Stimulated activated CD8-positive, alpha-beta memory T cell treated with anti-CD3 and anti-CD28 coated beads, Interleukin-12 subunit alpha, Interleukin-12 subunit beta, amount 100 ng/mL, for 1 hour (primary cell): Measurements from ENCODE around the gene RAB11FIP4.
"Not testable (repeated sequence)": the region's sequence is repeated elsewhere in the genome, so short reads cannot be mapped to it uniquely, and the experiment has no call there.

Experiments
- DNase-seq: peaks from one replicate; pipeline ENCODE4 v3.0.0-alpha.2; 2020; ENCODE audit warnings: low read depth

RAB11FIP4 gene, protein sequence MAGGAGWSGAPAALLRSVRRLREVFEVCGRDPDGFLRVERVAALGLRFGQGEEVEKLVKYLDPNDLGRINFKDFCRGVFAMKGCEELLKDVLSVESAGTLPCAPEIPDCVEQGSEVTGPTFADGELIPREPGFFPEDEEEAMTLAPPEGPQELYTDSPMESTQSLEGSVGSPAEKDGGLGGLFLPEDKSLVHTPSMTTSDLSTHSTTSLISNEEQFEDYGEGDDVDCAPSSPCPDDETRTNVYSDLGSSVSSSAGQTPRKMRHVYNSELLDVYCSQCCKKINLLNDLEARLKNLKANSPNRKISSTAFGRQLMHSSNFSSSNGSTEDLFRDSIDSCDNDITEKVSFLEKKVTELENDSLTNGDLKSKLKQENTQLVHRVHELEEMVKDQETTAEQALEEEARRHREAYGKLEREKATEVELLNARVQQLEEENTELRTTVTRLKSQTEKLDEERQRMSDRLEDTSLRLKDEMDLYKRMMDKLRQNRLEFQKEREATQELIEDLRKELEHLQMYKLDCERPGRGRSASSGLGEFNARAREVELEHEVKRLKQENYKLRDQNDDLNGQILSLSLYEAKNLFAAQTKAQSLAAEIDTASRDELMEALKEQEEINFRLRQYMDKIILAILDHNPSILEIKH

GRCh38 chr17:31391496-31391949, at the start of gene RAB11FIP4:
Gene RAB11FIP4 (plus strand): TSS chr17:31391675. CDS start chr17:31391853, 178 bp downstream.
- DNase-seq: no peak

- DNase-seq: not testable (repeated sequence)
Observed at GRCh38 chr17:31345191-31345747, 46.2 kb upstream of the RAB11FIP4 start.

DNA sequence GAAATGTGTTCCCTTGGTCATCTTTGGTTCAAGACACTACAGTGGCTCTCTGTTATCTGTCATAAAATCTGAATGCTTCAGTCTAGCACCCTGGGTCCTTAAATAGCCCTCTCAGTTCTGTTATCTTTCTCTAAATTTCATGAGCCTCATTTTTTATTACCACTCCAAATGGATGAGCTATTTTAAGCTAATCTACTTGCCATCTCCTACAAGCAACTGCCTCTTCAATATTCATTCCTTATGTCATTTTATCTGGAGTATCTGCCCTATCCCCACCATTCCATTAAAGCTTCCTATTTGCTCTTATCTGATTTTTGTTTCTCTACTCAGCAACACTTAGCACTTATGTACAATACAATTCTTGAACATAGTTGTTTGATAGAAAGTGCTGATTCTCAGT, 42.0 kb upstream of the RAB11FIP4 start:
- no peak for DNase-seq

DNA sequence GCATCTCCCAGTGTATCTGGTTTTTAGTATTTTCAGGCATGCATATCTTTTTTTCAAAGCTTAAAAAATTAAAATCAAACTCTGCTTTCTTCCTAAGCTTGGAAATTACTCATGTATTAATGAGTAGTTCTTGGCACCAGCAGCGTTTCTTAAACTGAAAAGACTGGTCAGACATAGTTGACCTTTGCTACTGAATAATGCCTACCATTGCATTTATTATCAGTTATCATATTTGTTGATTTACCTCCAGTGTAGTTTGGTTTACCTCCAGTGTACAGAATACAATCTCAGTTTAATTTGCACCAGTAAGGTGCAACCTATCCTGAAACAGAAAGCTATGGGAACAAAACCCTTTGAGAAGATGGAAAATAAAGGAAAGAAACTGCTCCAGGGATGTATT, 35.5 kb upstream of the RAB11FIP4 start:
- DNase-seq: no peak

DNA sequence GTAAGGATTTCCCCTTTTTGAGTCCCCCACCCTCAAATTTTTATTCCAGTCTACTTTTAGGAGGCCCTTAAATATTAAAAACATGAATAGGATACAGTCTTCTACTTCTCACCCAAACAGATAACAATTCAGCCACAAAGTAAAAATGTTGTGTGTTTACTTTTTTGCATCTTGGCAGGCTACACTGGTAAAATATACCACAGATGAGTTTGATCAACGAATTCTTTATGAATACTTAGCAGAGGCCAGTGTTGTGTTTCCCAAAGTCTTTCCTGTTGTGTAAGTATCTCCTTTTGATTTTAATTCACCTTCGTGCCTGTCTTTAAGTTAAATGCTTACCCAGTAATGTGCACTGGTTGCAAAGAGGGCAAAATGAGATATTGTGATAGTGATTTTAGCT, 34.4 kb upstream of the RAB11FIP4 start:
- DNase-seq: no peak

DNA sequence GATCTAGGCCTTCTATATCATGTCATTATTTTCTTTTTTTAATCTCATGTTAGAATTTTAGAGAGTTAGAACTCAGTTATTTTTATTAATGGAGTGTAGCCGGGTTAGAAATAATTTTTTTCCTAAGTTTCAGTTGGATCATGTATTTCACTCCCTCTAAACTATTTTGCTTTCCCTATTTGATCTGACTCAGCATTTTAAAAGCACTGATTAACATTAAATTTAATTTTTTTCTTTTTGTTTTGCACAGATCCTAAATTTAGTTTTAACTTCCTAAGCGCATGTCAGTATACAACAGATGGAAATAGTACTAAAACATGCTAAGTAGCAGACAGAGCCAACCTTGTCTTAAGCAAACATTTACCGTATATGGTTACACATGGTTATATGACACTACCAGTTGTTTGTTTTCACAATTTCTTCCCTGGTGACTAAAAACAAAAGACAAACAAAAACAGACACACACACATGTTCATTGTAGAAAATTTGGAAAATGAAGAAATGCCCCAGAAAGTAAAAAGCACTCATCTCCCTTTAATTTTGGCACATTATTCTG, 33.6 kb upstream of the RAB11FIP4 start:
- DNase-seq: no peak

DNA sequence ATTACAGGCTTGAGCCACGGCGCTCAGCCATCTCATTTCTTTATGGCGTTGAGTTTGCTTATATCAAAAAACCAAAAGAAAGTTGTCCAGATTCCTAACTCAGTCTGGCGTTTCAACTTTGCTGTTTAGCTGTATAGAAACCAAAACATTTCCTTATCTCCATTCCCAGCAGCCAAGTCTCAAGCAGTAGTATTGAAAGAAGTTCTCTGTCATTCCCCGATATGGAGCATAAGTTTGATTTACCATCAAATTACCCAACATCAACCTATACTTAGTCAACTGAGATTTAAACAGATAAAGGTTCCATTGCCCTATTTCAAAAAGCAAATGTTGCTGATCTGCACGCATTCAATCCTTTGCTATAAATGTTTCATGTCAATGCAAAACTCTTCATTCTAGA, 27.5 kb upstream of the RAB11FIP4 start:
- DNase-seq: no peak

GRCh38 chr17:31366088-31366487, 25.4 kb upstream of the RAB11FIP4 start:
- no peak for DNase-seq

DNA sequence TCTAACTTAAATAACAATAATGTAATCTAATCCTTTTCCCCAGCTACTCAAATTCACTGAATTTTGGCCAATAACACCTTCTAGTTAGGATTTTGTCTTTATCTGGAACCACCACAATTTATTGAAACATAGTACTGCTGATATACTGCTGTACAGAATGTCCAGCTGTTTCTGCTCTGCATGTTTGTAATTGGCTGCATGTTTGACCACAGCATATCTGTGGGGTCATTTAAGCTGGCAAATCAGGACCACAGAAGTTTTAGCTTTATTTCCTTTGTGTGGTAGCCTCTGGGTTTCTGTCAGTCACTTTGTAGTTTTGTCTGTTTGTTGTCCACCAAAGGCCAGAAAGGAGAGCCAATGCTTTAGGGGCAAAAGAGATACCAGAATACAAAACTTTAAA, 22.2 kb upstream of the RAB11FIP4 start:
- DNase-seq: no peak

DNA sequence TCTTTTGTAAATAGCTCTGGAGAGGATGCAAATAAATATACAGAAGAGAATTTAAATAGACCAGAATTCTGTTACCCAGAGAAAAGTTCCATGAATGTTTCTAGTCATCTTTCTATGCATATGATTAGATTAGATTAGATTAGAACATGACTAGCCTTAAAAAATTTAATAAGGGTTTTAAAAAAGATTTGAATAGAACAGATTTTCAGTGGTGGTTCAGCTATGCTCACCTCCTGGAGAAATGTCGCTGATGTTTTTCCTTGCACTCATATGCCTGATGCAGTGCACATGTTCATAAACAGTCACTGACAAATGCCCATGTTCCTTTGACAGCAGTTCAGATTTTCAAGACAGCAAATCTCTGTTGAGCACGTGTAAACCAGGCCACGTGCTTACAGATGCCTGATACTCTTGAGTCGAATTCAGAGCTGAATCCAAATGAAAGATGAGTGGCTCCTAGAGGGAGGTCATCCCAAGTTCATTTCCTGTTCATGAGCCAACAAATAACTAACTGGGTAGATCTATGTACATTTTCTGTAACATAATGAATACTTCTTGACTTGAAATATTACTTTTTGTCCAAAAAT, 19.9 kb upstream of the RAB11FIP4 start:
- no peak for DNase-seq

- DNase-seq: no peak
Observed at GRCh38 chr17:31373150-31374093, 18.1 kb upstream of the RAB11FIP4 start.

GRCh38 chr17:31374094-31374447, 17.4 kb upstream of the RAB11FIP4 start:
- DNase-seq: no peak

- no peak for DNase-seq
Observed at GRCh38 chr17:31374503-31374902, 17.0 kb upstream of the RAB11FIP4 start.

DNA sequence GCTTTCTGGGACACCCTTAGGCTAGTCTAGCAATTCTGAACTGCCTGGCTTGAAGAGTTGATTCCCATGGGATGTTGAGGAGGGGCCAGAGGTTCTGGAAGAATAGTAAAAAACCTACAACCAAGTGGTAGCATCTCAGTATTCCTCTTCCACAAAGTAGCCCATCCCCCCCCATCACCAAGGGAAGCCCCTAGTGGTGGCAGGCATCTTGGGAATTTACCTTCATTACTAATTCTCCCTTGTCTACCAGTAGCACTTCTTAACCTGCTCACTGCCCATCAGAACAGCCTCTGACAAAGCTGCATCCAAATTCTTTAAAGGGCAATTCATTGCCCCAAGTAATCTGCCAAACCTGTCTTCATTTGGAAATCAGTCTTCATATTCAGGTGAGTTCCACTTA, 12.8 kb upstream of the RAB11FIP4 start:
- DNase-seq: no peak

GRCh38 chr17:31379597-31380205, 11.8 kb upstream of the RAB11FIP4 start:
- no peak for DNase-seq

DNA sequence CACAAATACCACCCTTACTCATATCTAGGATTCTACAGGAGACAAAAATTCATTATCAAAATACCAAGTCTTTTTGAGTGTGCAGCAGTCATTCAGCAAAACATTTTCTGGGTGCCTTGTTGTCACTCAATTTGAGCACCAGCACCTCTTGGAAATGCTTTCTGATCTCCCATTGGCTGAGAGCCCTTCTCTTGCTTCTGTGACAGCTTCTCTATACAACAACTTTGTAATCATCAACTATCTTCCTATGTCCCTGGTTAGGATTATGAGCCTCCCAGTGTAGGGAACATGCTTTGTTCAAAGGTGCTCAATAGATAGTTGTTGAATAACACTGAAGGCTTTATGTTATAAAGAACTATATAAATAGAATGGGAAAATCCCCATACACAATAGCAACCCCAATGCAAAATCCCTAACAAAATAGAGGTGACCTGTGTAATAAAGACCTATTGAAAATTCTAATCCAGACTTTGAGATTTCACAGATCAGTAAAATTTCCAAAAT, 10.3 kb upstream of the RAB11FIP4 start:
- no peak for DNase-seq

- DNase-seq: not testable (repeated sequence)
Observed at GRCh38 chr17:31382668-31383275, 8.7 kb upstream of the RAB11FIP4 start.

DNA sequence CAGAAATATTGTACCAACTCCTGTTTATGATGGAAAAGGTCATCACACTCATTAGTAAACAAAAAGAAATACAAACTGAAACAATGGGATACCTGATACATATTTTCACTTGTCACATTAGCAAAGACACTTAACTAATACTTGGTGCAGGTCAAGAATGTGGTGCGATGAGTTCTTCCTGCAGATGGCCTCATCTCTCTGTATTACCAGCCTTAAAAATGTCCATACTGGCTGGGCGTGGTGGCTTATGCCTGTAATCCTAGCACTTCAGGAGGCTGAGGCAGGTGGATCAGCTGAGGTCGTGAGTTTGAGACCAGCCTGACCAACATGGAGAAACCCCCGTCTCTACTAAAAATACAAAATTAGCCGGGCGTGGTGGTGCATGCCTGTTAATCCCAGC, 8.0 kb upstream of the RAB11FIP4 start:
- DNase-seq: not testable (repeated sequence)

- DNase-seq: no peak
Observed at GRCh38 chr17:31385428-31386285, 5.8 kb upstream of the RAB11FIP4 start.
